Measurements from ENCODE around the gene GFRA4. TPM values are rescaled to one million over a fixed set of nuclear protein-coding genes. Genes with fewer than 3 reads are reported as not detected.

The GFRA4 gene
- total RNA-seq, 1 experiment from 2014 or later: not detected

DNA sequence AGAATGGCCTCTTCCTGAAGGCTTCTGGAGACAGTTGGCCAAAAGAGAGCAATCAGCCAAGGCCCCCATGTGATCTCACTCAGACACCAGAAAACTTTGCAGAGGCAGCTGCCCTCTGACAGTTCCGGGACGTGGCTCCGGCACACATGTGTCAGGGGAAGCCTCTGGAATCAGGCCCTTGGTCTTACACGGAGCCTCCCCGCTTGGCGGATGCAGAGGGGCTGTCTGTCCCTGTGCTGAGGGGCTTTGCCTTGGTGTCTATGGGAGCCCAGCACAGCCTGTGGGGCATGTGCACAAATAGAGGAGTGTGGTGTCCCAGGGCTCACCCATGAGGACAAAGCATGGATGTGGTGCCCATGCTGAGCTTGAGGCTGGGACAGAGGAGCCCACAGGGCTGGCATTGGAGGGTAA lies 35.4 kb upstream of the GFRA4 start:
- H3K14ac ChIP-seq (ENCODE audit: insufficient read depth, low read length): no peak overlapping the region
- H2AK5ac ChIP-seq (ENCODE audit: insufficient read length, low read length): no peak overlapping the region
- no peaks in the 10 kb centered on the region for H3K79me2 ChIP-seq (ENCODE audit: insufficient read depth, low read length)
- no peak overlapping the region for H3K23ac ChIP-seq (ENCODE audit: insufficient read length, low read depth, low read length)
- H3K27me3 Mint-ChIP-seq (ENCODE audit: low read depth): no peaks in the 10 kb centered on the region; the same call in 1 of the 2 replicates
- no peak overlapping the region for H3T11ph ChIP-seq (ENCODE audit: low read length)
- no peak overlapping the region for H3K56ac ChIP-seq (ENCODE audit: insufficient read length, low read depth, low read length)
- H2BK20ac ChIP-seq (ENCODE audit: low read depth, low read length, poor library complexity, severe bottlenecking): no peak overlapping the region
- no peak overlapping the region for H3K4me2 ChIP-seq (ENCODE audit: insufficient read depth, insufficient read length, low read length)
- H2AFZ ChIP-seq (ENCODE audit: low read length): no peak overlapping the region
- H2BK15ac ChIP-seq (ENCODE audit: low read depth, low read length): no peak overlapping the region
- H3K27ac ChIP-seq (ENCODE audit: insufficient read length, low read depth, low read length): no peak overlapping the region
- no peak overlapping the region for H3K4ac ChIP-seq (ENCODE audit: low read depth, low read length)
- no peak overlapping the region for H4K8ac ChIP-seq (replicated peaks; ENCODE audit: insufficient read length, low read depth, low read length)
- H3K9me3 ChIP-seq (ENCODE audit: control insufficient read depth, low read depth, low read length): no peaks in the 10 kb centered on the region
- H3K4me1 ChIP-seq (ENCODE audit: insufficient read depth, low read length): no peaks in the 10 kb centered on the region
- no peaks in the 10 kb centered on the region; a peak in 2 of 7 replicates for H3K36me3 Mint-ChIP-seq (ENCODE audit: insufficient read depth in 1 of 3, low read depth in 3 of 3)
- no peak overlapping the region for H4K91ac ChIP-seq (ENCODE audit: insufficient read length, low read depth, low read length)
- no peak overlapping the region for H3K18ac ChIP-seq (ENCODE audit: insufficient read length, low read depth, low read length)
- H3K4me3 Mint-ChIP-seq: no peak overlapping the region
- peak; percentile 20 for DNase-seq
- TF ChIP-seq, protein P1, sequence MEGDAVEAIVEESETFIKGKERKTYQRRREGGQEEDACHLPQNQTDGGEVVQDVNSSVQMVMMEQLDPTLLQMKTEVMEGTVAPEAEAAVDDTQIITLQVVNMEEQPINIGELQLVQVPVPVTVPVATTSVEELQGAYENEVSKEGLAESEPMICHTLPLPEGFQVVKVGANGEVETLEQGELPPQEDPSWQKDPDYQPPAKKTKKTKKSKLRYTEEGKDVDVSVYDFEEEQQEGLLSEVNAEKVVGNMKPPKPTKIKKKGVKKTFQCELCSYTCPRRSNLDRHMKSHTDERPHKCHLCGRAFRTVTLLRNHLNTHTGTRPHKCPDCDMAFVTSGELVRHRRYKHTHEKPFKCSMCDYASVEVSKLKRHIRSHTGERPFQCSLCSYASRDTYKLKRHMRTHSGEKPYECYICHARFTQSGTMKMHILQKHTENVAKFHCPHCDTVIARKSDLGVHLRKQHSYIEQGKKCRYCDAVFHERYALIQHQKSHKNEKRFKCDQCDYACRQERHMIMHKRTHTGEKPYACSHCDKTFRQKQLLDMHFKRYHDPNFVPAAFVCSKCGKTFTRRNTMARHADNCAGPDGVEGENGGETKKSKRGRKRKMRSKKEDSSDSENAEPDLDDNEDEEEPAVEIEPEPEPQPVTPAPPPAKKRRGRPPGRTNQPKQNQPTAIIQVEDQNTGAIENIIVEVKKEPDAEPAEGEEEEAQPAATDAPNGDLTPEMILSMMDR (conservative IDR thresholded peaks at IDR 0.05): no peak
- no CpG with 5 or more reads among the region's 6 CpGs for WGBS (ENCODE audit: extremely low coverage, insufficient read length, low lambda C conversion rate)
- no peaks in the 10 kb centered on the region for H3K23me2 ChIP-seq (ENCODE audit: insufficient read length, low read depth, low read length, poor library complexity, severe bottlenecking)
- H3K27ac Mint-ChIP-seq: peak overlapping the region in 1 of 3 experiments; percentile 72; a peak in 1 of 7 replicates
- no peak overlapping the region for H2BK5ac ChIP-seq (ENCODE audit: insufficient read length, low read length)
- no peaks in the 10 kb centered on the region for H3K4me1 Mint-ChIP-seq
- no peak overlapping the region for H2BK12ac ChIP-seq (ENCODE audit: insufficient read length, low read depth, low read length)
- no peak overlapping the region for H3K9ac ChIP-seq (ENCODE audit: extremely low read depth, insufficient read length, low read length)
- no peak overlapping the region for H2BK120ac ChIP-seq (ENCODE audit: low read depth, low read length, poor library complexity, severe bottlenecking)
- peaks cover 2% of the 10 kb centered on the region for H4K20me1 ChIP-seq (ENCODE audit: control insufficient read depth, insufficient read depth, insufficient read length)
- H3K27me3 ChIP-seq (ENCODE audit: insufficient read depth, low read length): no peaks in the 10 kb centered on the region
- peaks cover 3% of the 10 kb centered on the region in 2 experiments; a peak in 3 of 5 replicates for H3K9me3 Mint-ChIP-seq
- no peak overlapping the region for H4K5ac ChIP-seq (ENCODE audit: insufficient read length, low read depth, low read length)
- no peaks in the 10 kb centered on the region for H3K79me1 ChIP-seq (ENCODE audit: insufficient read depth, low read depth, low read length, poor library complexity, severe bottlenecking)
